Activated CD4-positive, alpha-beta T cell treated with anti-CD3 and anti-CD28 coated beads, Interleukin-2, amount 10 ng/mL, durations not matched to agents 24 days and 14 days (primary cell): Measurements from ENCODE around the gene RRBP1. TPM values are rescaled to one million over a fixed set of nuclear protein-coding genes. Genes with fewer than 3 reads are reported as not detected.

Experiments used
- DNase-seq: peaks from one replicate; pipeline ENCODE4 v3.0.0; 2022
- H3K27ac Mint-ChIP-seq: one replicate; pipeline ENCODE4 v1.8.0; 2022; ENCODE audit warnings: mild to moderate bottlenecking, mixed read lengths
- H3K27me3 Mint-ChIP-seq: one replicate; pipeline ENCODE4 v1.8.0; 2022; ENCODE audit warnings: mixed read lengths
- H3K36me3 Mint-ChIP-seq: one replicate; pipeline ENCODE4 v1.8.0; 2022; ENCODE audit warnings: low read depth, mild to moderate bottlenecking, mixed read lengths
- H3K4me1 Mint-ChIP-seq: one replicate; pipeline ENCODE4 v1.8.0; 2021; ENCODE audit warnings: mixed read lengths
- H3K4me3 Mint-ChIP-seq: one replicate; pipeline ENCODE4 v1.8.0; 2022; ENCODE audit warnings: mild to moderate bottlenecking, moderate library complexity, mixed read lengths
- H3K9me3 Mint-ChIP-seq: one replicate; pipeline ENCODE4 v1.8.0; 2021; ENCODE audit warnings: mixed read lengths
- intact Hi-C: fragments of 100-400 bp; cut with micrococcal nuclease; formaldehyde crosslinking; loops from one replicate; pipeline ENCODE4 v1.15.1; 2023
- total RNA-seq: library from RNA; stranded (reverse); gene quantifications from 2 replicates; pipeline ENCODE4 v1.2.3, GENCODE V29; 2022

The RRBP1 gene
- total RNA-seq, 1 donor from 2014 or later: 49.9 TPM

DNA sequence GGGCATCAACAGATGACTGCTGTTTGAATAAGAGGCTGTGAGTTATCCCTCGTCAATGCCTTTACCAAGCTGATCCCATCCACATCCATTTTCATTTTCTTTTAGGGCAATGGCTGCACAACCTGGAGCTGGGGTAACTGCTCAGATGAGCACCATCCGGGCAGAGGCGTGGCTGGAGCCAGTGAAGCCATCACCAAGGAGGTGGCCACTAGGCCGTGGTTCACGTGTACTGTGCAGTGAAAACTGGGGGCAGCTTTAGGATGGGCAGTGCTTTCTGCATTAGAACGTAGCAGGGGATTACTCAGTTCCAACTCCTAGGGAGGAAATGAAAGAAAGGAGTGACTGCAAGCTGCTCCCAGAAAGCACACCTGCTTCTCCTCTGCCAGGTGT, 51.2 kb downstream of the RRBP1 start:
- Mint-ChIP-seq H3K4me1 (no peaks in the 10 kb centered on the region), H3K36me3 (peaks cover 26% of the 10 kb centered on the region), H3K4me3 (no peak overlapping the region), H3K27ac (no peak overlapping the region), H3K27me3 (no peaks in the 10 kb centered on the region), H3K9me3 (no peaks in the 10 kb centered on the region)
- intact Hi-C loops: no loop called here
- DNase-seq: no peak

DNA sequence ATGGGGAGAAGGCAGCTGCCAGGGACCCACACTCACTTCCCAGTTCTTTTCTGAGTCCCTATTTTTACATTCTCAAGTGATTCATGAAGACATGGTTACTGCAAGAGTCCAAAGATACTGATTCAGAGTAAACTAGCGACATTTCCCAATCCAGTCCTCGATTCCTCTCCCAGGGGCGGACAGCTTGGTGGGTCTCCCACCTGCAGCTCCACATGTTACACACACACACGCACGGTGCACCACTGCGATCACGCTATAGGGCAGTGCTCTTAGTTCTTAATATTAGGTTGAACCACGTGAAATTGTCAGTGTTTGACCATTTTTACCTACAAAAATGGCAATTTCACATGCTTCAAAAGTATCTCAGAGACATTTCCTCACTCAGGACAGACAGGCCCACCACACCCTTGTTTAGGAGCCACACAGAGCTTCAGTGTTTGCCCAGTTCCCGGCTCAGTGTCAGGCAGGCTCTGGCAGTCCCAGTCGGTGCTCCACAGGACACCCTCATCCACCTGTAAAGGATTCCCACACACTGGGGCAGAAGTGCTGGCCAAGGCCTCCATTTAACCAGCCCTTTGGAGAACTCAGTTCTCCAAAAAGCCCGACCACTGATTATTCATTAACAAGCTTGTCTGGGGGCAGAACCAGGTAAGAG, 51.8 kb downstream of the RRBP1 start:
- H3K27me3 Mint-ChIP-seq: no peaks in the 10 kb centered on the region
- no peaks in the 10 kb centered on the region for H3K9me3 Mint-ChIP-seq
- no peak overlapping the region for H3K4me3 Mint-ChIP-seq
- intact Hi-C loops: no loop called here
- H3K36me3 Mint-ChIP-seq: peaks cover 25% of the 10 kb centered on the region
- no peaks in the 10 kb centered on the region for H3K4me1 Mint-ChIP-seq
- no peak for DNase-seq
- H3K27ac Mint-ChIP-seq: no peak overlapping the region

DNA sequence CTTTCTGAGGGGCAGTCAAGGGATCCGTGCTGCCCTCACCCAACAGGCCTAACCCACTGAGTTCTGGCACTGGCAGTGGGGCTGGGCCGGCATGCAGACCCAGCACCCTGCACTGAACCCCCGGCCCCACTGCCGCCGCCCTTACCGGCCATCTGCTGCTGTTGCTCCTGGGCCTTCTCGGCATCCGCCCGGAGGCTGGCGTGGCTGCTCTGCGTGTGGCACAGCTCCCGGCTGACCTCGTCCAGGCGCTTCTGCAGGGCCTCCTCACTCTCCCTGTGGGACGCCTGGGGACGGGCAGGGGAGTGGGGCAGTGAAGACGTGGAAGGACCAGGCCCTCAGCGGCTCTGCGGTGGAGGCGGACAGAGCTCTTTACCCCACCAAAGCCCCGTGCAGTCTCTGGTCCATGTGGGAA, 52.4 kb downstream of the RRBP1 start:
- Mint-ChIP-seq H3K9me3 (no peaks in the 10 kb centered on the region), H3K27ac (no peak overlapping the region), H3K4me3 (no peak overlapping the region), H3K4me1 (no peaks in the 10 kb centered on the region), H3K27me3 (no peaks in the 10 kb centered on the region), H3K36me3 (peaks cover 25% of the 10 kb centered on the region)
- intact Hi-C loops: no loop called here
- no peak for DNase-seq

DNA sequence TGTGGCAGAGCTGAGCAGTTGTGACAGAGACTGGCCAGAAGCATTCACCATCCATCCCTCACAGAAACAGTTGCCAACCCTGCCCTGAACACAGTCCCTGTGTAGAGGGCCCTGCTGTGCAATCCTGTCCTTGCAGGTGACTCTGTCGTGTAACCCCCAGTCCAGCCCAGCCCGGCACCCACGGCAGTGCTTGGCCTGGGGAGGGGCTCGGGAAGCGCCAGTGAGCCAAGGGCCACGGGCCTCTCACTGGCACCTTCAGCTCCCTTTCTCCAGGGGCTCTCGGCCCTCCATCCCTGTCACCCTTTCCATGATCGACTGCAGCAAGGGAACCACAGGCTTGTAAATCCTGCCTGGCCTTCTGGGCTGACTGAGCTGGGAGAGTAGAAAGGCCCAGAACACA, 53.0 kb downstream of the RRBP1 start:
- intact Hi-C loops: no loop called here
- Mint-ChIP-seq H3K36me3 (peaks cover 27% of the 10 kb centered on the region), H3K27me3 (no peaks in the 10 kb centered on the region), H3K27ac (no peak overlapping the region), H3K4me1 (no peaks in the 10 kb centered on the region), H3K9me3 (no peaks in the 10 kb centered on the region), H3K4me3 (no peak overlapping the region)
- no peak for DNase-seq

DNA sequence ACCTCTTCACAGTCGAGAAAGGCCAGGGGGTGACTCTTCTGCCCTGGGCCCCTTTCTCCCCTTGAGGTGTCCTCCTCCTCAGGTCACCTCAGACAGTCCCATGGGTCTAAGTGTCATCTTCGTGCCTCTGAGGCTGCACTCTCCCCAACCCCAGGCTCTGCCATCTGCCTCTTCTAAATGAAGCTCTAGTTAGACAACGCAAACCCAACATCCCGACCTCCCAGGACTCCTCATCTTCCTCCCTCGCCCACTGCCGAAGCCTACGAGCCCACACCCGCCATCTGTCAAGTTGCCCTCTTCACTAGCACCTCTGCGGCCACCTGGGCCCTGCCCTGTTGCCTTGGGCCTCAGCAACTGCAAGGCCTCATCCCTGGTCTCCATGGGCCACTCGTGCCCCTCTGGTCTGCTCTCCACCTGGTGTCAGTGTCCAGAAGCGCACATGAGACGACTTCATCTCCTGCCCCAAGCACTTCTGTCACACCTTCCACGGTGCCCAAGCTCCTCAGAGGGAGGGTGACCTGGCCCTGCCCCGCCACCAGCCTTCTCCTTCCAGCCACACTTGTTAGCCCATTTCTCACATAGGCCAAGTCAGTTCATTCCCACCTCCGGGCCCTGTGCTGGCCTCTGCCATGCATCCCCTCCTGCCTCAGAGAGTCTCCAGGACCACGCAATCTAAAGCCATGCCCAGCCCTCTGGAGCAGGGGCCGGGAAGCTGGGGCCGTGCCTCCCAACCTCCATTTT, 53.8 kb downstream of the RRBP1 start:
- no peaks in the 10 kb centered on the region for H3K27me3 Mint-ChIP-seq
- intact Hi-C loops: no loop called here
- H3K4me1 Mint-ChIP-seq: no peaks in the 10 kb centered on the region
- no peak for DNase-seq
- H3K4me3 Mint-ChIP-seq: no peak overlapping the region
- peaks cover 26% of the 10 kb centered on the region for H3K36me3 Mint-ChIP-seq
- H3K27ac Mint-ChIP-seq: no peak overlapping the region
- H3K9me3 Mint-ChIP-seq: no peaks in the 10 kb centered on the region

DNA sequence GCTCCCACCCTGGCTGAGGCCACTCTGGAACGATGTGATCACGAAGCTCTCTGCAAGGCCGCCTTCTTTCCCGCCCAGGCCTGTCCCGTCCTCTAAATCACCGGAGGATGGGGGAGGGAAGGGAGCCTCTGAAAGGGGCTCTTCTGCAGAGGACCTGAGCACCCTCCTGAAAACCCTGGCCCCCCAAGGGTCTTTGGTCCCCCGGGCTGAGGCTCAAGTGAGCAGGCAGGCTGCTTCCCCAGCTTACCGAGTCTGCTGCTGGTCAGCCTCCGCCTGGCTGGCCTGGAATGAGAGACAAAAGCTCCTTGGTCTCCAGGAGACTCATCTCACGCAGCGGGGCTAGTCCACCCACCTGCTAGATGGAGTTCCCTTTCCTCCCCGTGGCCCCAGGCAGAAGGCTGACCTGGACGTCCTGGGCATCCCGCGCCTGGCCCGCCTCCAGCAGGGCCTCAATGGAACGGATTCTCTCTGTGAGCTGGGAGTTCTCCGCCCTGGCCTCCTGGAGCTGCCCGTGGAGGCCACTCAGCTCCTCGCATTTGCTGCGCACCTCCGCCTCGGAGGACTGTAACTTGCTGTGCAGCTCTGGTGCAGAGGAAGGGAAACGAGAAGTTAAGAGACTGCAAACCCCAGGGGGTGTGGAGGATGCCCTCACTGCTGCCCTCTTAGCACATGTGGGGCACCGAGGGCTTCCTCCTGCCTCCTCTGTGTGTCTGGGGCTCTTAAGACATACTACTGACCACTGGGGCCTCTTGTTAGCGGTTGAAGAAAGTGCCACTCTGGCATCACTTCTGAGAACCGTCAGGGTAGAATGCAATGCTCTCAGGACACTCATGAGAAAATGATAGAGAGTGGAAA, 54.7 kb downstream of the RRBP1 start:
- H3K4me1 Mint-ChIP-seq: no peaks in the 10 kb centered on the region
- intact Hi-C loops: no loop called here
- no peaks in the 10 kb centered on the region for H3K9me3 Mint-ChIP-seq
- no peak overlapping the region for H3K27ac Mint-ChIP-seq
- no peak overlapping the region for H3K4me3 Mint-ChIP-seq
- DNase-seq: no peak
- no peaks in the 10 kb centered on the region for H3K27me3 Mint-ChIP-seq
- H3K36me3 Mint-ChIP-seq: peaks cover 25% of the 10 kb centered on the region

DNA sequence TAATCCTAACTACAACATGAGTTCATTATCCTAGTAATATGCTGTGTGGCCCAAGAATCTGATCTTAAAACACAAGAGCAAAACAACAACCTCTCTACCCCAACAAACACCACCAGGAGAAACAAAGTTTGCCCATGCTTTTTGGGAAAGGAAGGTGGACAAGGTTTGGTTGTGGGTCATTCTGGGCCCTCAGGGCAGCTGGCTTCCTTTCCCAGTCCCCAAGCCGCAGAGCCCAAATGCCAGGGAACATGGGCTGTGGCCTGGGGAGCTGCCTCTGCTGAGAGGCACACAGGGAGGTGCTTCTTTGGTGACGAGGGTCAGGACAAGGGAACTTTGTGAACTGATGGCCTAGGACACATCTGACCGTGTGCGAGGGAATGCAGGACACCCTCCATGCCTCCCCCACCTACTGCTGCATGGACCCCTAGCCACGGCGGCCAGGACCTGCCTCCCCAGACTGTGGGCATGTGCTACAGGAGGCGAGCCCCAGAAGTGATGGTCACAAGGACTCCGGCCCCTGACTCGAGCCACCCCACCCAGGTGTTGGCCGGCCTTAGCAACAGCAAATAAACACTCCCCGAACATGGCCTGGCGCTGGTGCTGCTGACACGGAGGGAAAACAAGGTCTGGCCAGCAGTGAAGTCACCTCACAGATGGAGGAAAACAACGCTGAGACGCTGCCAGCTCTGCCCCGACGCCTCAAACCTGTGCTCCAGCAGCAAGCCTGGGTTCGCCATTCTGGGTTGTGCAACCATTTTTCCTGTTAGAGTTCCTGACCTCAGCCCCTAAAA, 55.6 kb downstream of the RRBP1 start:
- DNase-seq: no peak

DNA sequence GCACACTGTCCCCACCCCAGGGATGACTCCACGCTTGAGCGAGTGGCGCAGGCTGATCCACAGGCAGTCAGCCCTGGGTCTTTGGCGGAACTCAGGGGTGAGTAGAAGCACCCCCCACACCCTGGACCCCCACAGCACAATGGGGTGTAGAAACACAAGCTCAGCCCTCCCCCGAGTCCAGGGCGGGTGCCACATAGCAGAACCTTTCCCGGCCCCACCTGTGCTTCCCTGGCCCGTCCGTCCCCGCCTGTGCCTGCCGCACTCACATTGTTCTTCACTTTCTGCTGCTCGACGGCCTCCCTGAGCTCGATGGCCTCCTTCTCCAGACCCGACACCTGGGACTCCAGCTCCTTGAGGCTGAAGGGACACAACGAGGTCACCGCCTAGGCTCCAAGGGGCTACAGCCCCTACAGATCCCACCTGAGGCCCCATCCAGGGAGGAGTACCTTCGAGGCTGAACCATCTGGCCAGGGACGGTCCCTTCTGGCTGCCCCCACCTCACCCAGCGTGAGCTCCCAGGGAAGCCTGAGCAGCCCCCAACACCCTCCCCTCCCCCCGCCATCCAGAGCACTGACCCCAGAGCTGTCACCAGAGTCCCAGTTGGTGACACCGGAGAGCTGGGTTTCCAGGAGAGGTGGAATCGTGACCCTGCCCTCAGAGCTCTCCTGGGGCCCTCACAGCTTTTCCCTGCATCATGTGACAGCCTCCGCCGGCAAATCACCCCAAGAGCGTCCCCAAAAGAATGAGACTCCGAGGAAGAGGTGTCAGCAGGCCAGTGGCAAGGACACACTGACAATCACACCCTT, 56.6 kb downstream of the RRBP1 start:
- Mint-ChIP-seq H3K27me3 (no peaks in the 10 kb centered on the region), H3K36me3 (peaks cover 25% of the 10 kb centered on the region), H3K4me1 (no peaks in the 10 kb centered on the region), H3K4me3 (no peak overlapping the region), H3K27ac (no peak overlapping the region), H3K9me3 (no peaks in the 10 kb centered on the region)
- intact Hi-C loops: no loop called here
- DNase-seq: no peak

More for the DNA sequence above, 55.6 kb downstream of the RRBP1 start:
- Mint-ChIP-seq H3K4me3 (no peak overlapping the region), H3K27me3 (no peaks in the 10 kb centered on the region), H3K36me3 (peaks cover 25% of the 10 kb centered on the region), H3K4me1 (no peaks in the 10 kb centered on the region), H3K9me3 (no peaks in the 10 kb centered on the region), H3K27ac (no peak overlapping the region)
- intact Hi-C loops: no loop called here

DNA sequence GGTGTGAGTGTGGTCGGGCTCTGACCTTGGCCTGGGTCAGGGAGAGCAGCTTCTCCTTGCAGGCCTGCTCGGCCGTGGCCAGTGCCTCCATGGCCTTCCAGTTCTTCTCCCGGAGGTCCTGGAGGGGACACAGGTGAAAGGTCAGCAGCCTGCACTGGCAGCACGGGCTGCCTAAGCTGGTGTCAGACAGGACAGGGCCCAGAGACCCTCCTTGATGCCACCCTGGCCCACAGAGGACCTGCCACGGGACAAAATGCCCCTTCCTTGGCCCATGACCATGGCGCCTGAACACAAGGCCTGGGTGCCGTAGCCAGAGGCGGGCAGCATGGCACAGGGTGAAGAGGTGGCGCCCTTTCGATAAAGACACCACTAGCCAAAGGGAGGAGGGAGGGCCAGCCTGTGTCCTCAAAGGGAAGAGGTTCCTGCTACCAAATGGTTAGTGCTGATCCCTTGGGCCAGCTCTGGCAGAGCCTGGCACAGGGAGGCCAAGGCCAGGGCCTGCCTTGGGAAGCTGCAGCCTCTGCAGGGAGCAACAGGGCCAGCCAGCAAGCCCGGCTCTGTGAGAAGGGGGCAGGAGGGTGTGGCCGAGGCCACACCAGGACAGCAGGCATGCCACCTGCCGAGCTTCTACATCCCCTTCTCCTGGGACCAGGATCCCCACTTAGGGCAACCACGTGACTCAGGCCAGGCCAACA, 57.3 kb downstream of the RRBP1 start:
- DNase-seq: no peak
- Mint-ChIP-seq H3K36me3 (peaks cover 25% of the 10 kb centered on the region), H3K27ac (no peak overlapping the region), H3K9me3 (no peaks in the 10 kb centered on the region), H3K4me3 (no peak overlapping the region), H3K4me1 (no peaks in the 10 kb centered on the region), H3K27me3 (no peaks in the 10 kb centered on the region)
- intact Hi-C loops: no loop called here

DNA sequence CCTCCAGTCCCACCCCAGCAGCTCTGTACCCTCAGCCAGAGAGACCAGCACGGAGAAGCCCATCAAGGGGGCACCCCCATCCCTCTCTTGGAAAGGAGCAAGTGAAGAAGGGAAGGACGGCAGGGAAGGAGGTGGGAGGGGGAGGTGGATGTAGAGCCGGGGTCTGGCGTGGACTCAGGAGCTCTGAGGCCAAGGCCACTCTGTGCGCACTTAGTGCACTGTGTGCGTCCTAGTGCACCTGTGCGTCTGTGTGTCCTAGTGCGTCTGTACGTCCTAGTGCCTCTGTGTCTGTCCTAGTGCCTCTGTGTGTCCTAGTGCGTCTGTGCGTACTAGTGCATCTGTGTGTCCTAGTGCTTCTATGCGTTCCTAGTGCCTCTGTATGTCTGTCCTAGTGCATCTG, 58.0 kb downstream of the RRBP1 start:
- no peaks in the 10 kb centered on the region for H3K27me3 Mint-ChIP-seq
- DNase-seq: no peak
- H3K4me3 Mint-ChIP-seq: no peak overlapping the region
- peaks cover 27% of the 10 kb centered on the region for H3K36me3 Mint-ChIP-seq
- H3K27ac Mint-ChIP-seq: no peak overlapping the region
- H3K4me1 Mint-ChIP-seq: no peaks in the 10 kb centered on the region
- intact Hi-C loops: no loop called here
- H3K9me3 Mint-ChIP-seq: no peaks in the 10 kb centered on the region

DNA sequence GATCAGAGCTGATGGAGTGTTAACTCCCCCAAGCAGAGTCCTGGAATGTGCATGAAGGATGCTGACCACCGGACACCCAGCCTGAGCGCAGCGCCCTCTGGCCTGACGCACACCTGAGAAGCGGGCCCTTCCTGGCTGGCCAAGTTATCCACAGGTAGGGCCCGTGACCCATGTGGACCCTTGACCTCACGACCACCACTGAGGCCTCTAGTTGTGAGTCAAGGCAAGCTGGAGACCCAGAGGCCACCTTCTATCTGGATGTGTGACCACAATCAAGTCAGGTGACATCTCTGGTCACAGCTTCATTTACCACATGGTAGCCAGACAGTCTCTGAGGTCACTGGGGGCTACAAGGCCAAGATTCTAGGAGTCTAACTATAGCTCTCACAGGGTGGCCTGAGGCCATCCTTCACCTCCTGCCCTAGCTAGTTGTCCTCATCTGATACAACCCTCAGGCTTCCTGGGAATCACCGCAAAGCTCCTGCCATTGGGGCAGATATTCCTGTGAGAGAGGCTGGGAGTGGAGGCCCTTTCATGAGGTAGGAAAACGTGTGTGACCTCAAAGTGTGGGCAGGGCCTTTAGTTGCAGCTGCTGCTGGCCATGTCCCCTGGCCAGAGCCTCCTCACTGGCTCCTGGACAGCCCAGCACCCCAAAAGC, 59.1 kb downstream of the RRBP1 start:
- H3K4me3 Mint-ChIP-seq: no peak overlapping the region
- H3K9me3 Mint-ChIP-seq: no peaks in the 10 kb centered on the region
- intact Hi-C loops: no loop called here
- H3K27me3 Mint-ChIP-seq: no peaks in the 10 kb centered on the region
- H3K36me3 Mint-ChIP-seq: peaks cover 21% of the 10 kb centered on the region
- no peak overlapping the region for H3K27ac Mint-ChIP-seq
- no peak for DNase-seq
- no peaks in the 10 kb centered on the region for H3K4me1 Mint-ChIP-seq

DNA sequence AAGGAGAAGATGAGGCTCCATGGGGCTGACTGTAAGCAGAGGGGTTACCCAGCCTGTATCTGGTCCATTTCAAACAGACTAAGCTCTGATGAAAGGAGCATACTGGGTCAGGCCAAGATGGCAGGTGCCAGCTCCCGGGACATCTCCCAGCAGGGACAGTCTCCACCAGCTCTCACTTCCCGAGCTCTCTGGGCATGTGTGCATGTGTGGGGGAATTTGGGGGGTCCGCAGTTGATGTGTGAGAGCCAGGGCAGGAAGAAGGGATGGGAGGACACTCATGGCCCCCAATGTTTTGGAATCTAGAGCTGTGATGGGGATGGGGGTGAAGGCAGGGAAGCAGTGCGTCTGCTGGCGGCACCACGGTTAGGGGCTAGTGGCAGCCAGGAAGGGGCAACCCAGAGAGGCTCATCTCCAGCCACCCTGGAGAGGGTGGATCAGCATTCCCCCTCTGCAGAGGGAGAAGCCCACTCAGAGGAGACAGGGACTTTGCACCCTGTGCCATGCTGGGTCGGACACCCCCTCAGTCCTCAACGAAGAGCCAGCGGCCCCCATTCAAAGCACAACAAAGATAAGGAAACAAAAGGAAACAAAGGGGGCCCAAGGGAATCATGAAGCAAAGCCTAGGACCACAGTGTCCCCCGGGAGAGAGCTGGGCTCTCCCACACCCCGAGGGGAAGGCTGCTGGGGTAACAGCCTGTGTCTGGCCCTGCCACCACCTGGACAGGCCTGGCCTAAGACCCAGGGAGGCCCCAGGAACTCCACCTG, 59.8 kb downstream of the RRBP1 start:
- no peaks in the 10 kb centered on the region for H3K4me1 Mint-ChIP-seq
- no peak for DNase-seq
- H3K9me3 Mint-ChIP-seq: no peaks in the 10 kb centered on the region

More for the DNA sequence above, 59.8 kb downstream of the RRBP1 start:
- Mint-ChIP-seq H3K27me3 (no peaks in the 10 kb centered on the region), H3K4me3 (no peak overlapping the region), H3K27ac (no peak overlapping the region), H3K36me3 (peaks cover 21% of the 10 kb centered on the region)
- intact Hi-C loops: no loop called here
